WI38 (cell line): ENCODE measurements around the gene KCNJ6.

ENCODE experiments used
- H3K4me3 ChIP-seq: 2 replicates; pipeline ENCODE4 v1.5.1; 2011; ENCODE audit warnings: low read depth, mild to moderate bottlenecking, control low read depth, low read length
- TF ChIP-seq, protein P1 (sequence below): IDR thresholded peaks from 2 replicates; pipeline ENCODE4 v1.5.1; 2012; ENCODE audit warnings: low read depth, mild to moderate bottlenecking, control low read depth, low read length

The KCNJ6 gene

DNA sequence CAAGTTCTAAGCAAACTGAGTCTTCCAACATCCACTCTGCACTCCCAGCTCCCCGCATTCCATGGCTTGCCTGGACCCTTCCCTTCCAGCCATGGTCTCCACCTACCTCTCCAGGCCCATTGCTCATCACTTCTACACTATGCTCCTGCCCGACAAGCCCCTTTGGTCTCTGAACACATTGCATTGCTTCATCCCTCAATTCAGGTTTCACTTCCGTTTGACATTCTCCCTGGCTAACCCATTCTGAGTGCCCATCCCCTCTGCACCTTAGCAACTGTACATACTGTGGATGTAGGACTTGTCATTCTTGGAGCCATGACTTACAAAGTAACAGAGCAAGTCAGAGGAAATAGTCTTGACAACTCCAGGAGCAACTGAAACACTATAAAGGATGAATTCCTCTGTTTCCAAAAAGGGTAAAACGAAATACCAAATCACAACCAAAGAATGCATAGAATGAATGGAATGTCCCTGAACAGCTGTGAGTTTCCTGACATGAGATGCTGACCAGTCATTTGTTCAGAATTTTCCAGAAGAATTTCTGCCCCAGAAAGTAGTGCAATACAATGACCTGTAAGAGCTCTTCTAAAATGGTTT lies 66.7 kb downstream of the KCNJ6 start:
- H3K4me3 ChIP-seq: no peak overlapping the region
- TF ChIP-seq, protein P1, sequence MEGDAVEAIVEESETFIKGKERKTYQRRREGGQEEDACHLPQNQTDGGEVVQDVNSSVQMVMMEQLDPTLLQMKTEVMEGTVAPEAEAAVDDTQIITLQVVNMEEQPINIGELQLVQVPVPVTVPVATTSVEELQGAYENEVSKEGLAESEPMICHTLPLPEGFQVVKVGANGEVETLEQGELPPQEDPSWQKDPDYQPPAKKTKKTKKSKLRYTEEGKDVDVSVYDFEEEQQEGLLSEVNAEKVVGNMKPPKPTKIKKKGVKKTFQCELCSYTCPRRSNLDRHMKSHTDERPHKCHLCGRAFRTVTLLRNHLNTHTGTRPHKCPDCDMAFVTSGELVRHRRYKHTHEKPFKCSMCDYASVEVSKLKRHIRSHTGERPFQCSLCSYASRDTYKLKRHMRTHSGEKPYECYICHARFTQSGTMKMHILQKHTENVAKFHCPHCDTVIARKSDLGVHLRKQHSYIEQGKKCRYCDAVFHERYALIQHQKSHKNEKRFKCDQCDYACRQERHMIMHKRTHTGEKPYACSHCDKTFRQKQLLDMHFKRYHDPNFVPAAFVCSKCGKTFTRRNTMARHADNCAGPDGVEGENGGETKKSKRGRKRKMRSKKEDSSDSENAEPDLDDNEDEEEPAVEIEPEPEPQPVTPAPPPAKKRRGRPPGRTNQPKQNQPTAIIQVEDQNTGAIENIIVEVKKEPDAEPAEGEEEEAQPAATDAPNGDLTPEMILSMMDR: no peak

DNA sequence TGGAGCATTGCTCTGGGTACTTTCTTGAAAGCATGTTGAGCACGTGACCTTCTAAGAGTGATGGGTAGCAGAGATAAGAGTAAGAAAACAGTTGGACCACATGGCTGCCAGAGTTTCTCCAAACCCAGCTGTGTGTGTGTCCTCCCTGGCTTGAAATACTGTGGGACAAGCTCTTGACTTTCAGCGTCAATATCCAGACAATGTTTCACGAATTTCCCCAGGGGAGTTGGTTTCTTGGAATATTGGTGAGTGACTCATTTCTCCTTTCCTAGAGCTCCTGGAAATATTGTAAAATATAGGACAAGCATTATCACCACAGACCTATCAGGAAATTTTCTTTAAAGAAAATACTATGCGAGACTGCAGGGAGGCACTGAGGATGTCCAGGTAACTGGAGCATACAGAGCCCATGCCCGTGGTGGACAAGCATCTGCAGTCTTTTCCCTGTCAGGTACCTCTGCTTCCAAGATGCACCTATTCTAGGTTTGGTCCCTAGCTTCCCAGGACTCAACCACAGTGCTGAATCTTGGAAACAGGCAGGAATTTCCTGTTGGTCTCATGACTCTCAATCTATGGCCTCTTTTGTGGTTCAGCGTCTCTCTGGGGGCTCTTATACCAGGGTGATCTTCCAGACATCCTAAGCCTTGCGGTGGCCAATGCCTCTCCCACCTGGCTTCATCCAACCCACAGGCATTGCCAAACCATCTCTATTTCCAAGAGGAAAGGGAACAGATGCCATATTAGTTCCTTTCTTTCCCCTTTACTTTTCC lies 67.4 kb downstream of the KCNJ6 start:
- H3K4me3 ChIP-seq: no peak overlapping the region
- TF ChIP-seq, protein P1: no peak

DNA sequence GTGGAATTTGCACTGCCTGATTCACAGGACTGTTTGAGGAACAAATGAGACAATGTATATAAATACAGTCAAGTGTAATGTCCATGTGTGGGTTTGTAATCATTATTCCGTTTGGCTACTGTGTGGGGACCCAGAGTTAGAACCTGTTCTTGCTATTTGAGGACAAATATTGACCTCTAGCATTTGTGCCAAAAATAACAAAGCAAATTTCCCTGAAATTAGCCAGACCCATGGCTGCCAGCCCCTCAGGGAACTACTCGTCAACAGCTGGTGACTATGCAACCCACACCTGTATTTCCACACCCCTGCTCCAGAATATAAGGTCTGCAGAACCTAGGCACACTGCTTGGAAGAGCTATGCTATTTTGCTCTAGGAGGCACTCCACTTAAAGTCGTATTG lies 70.7 kb downstream of the KCNJ6 start:
- TF ChIP-seq, protein P1: no peak
- no peak overlapping the region for H3K4me3 ChIP-seq

DNA sequence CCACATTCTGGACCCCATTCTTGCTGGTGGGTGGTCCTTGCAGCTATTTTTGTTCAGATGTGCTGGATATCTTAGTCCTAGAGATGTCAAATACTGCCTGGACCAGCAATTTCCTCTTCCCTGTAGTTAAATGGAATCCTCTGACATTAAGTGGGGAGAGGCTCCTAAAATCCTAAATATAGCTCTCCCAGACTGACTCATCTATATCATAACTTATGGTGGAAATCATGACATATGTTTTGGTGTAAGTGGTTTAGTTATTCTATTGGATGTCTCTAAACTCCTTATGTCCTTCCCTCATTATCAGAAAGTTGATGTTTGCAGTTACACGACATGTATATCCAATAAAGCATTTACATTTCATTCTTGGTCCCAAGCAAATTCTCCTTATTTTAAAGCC lies 73.1 kb downstream of the KCNJ6 start:
- TF ChIP-seq, protein P1: no peak
- no peak overlapping the region for H3K4me3 ChIP-seq

DNA sequence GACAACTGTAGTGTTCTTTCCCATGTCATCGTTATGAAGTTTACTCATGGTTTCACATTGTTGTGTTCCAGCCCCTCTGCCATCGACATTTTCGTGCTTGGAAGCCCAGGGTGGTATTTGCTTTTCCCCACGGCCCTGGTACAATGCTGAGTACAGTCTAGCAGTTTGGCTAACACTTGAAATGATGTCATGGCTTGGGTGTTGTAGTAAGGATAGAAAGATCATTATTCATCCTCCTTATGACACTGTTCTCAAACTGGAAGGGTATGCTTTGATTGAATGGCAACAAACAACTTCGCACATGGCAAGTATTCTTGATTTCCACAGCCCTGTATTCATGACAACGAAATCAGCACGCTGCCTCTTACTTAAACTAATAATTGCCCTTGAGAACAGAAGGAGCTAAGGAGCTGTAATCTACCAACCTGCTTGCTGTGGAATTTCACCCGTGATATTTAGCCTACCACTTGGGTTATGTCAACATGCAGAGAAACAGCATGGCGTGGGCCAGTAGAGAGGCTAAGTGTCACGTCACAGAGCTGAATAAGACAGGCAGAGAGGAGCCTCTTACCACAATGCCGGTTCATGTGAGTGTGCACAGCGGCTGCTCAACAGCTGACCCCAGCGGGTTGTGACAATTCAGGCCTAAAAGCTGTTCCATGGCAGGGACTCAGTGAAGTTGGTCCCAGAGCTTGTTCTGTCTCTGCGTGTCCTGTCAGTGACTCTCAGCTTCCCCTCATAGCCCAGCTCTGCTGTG lies 73.9 kb downstream of the KCNJ6 start:
- TF ChIP-seq, protein P1: no peak
- H3K4me3 ChIP-seq: no peak overlapping the region

DNA sequence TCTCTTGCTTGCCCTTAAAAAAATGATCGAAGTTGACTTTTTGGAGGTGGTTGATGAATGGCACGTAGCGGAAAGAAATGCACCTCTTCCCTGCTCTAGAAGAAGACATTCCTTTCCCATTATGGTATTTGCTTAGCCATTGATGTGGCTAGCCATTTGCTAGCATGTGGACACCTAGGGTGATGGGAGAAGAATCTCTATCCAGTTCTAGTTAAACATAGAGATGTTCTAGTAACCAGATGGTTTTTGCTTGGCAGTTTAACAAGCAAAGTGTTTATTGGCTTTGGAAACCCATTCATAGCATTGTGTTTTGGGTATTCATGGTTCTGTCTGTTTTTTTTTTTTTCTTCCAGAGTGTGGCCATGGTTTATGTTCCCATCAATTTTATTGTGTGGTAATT lies 78.9 kb downstream of the KCNJ6 start:
- TF ChIP-seq, protein P1: no peak
- no peak overlapping the region for H3K4me3 ChIP-seq

DNA sequence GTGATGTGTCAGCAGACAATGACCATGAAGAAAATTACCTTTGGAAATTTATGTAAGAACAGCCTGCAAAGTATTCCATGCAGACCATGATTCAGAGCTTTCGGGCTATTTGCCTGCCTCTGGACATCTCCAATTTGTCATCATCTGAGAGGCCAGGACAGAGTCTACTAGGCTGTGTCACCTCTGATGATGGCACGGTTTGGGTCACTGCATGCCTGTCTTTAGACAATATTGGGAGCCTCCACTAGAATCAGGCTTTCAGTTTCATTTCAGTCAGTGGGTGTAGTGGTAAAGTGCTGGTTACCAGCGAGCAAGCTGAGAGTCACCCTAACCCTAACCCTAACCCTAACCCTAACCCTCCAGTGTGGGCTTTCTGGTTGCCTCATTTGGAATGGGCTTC lies 80.8 kb downstream of the KCNJ6 start:
- TF ChIP-seq, protein P1: no peak

More for the DNA sequence above, 80.8 kb downstream of the KCNJ6 start:
- no peak overlapping the region for H3K4me3 ChIP-seq
